Left ventricle myocardium inferior (tissue), 1 donor: ENCODE data around the gene ZNF654. TPM values are rescaled to one million over a fixed set of nuclear protein-coding genes. Genes with fewer than 3 reads are reported as not detected.
"Not testable (repeated sequence)": the region's sequence is repeated elsewhere in the genome, so short reads cannot be mapped to it uniquely, and the experiment has no call there.

ENCODE experiments used
- DNase-seq: peaks from one replicate; pipeline ENCODE4 v3.0.0-alpha.2; 2020
- H3K27ac ChIP-seq: fragments of 200-600 bp; replicated peaks from 2 replicates; pipeline ENCODE4 v1.8.0; 2021
- H3K27me3 ChIP-seq: fragments of 200-600 bp; 2 replicates; pipeline ENCODE4 v1.8.0; 2021; ENCODE audit warnings: low read depth
- H3K36me3 ChIP-seq: fragments of 200-600 bp; 2 replicates; pipeline ENCODE4 v1.8.0; 2021
- H3K4me1 ChIP-seq: fragments of 200-600 bp; 2 replicates; pipeline ENCODE4 v1.8.0; 2021
- H3K4me3 ChIP-seq: fragments of 200-600 bp; 2 replicates; pipeline ENCODE4 v1.8.0; 2021; ENCODE audit warnings: mild to moderate bottlenecking, moderate library complexity
- H3K9me3 ChIP-seq: fragments of 200-600 bp; replicated peaks from 2 replicates; pipeline ENCODE4 v1.8.0; 2021
- CTCF ChIP-seq: fragments of 200-600 bp; IDR thresholded peaks from 2 replicates; pipeline ENCODE4 v1.8.0; 2021; ENCODE audit warnings: antibody characterized with exemption, mild to moderate bottlenecking, borderline replicate concordance
- intact Hi-C: fragments of 100-400 bp; cut with micrococcal nuclease; formaldehyde crosslinking; loops from one replicate; pipeline ENCODE4 v1.11.0; 2022
- total RNA-seq: library from RNA; stranded (reverse); fragmentation: NEBNext Ultra II Directional; extraction: Animal tissue kit (Norgen Biotek cat#: 25700); gene quantifications from one replicate; pipeline ENCODE4 v1.2.1, GENCODE V29; 2021
- donor health status: DM: no; HTN: yes; CAD: no; lungs with severe emphysema.

The ZNF654 gene
- total RNA-seq, 1 donor from 2014 or later, result 9.9 TPM

GRCh38 chr3:88112289-88112688, 53.2 kb downstream of the ZNF654 start:
- Histone ChIP-seq H3K36me3 (peaks cover 6% of the 10 kb centered on the region), H3K4me3 (no peak overlapping the region), H3K4me1 (peaks cover 21% of the 10 kb centered on the region), H3K9me3 (no peaks in the 10 kb centered on the region), H3K27me3 (no peaks in the 10 kb centered on the region), H3K27ac (no peak overlapping the region)
- intact Hi-C loops, result loop anchor here (10.0 kb wide), 1 partner anchor 47 kb away; no protein-coding TSS in a partner anchor
- no peak for DNase-seq
- no peak for TF ChIP-seq CTCF

- H3K27me3 ChIP-seq, result no peaks in the 10 kb centered on the region
- H3K9me3 ChIP-seq, result no peaks in the 10 kb centered on the region
- peak; percentile 84 for TF ChIP-seq CTCF
- intact Hi-C loops, result loop anchor here (10.0 kb wide), 1 partner anchor 49 kb away; no protein-coding TSS in a partner anchor
- H3K4me3 ChIP-seq, result no peak overlapping the region
- peaks cover 18% of the 10 kb centered on the region for H3K4me1 ChIP-seq
- H3K27ac ChIP-seq, result no peak overlapping the region
- peaks cover 6% of the 10 kb centered on the region for H3K36me3 ChIP-seq
- DNase-seq, result no peak
Observed at GRCh38 chr3:88113311-88114162, 54.5 kb downstream of the ZNF654 start.

- peaks cover 13% of the 10 kb centered on the region for H3K4me1 ChIP-seq
- peaks cover 6% of the 10 kb centered on the region for H3K36me3 ChIP-seq
- no peak overlapping the region for H3K4me3 ChIP-seq
- no peaks in the 10 kb centered on the region for H3K9me3 ChIP-seq
- intact Hi-C loops, result loop anchor here (10.0 kb wide), 1 partner anchor 50 kb away; no protein-coding TSS in a partner anchor
- no peak for TF ChIP-seq CTCF
- DNase-seq, result no peak
- H3K27ac ChIP-seq, result no peak overlapping the region
- no peaks in the 10 kb centered on the region for H3K27me3 ChIP-seq
Observed at GRCh38 chr3:88114878-88115549, 56.0 kb downstream of the ZNF654 start.

GRCh38 chr3:88117683-88118082, 58.6 kb downstream of the ZNF654 start:
- Histone ChIP-seq H3K27me3 (no peaks in the 10 kb centered on the region), H3K9me3 (no peaks in the 10 kb centered on the region), H3K27ac (no peak overlapping the region), H3K4me3 (no peak overlapping the region), H3K4me1 (peaks cover 8% of the 10 kb centered on the region), H3K36me3 (peaks cover 6% of the 10 kb centered on the region)
- intact Hi-C loops, result loop anchor here (10.0 kb wide), 1 partner anchor 53 kb away; no protein-coding TSS in a partner anchor
- TF ChIP-seq CTCF, result no peak
- DNase-seq, result no peak

- DNase-seq, H3K9me3 ChIP-seq, H3K36me3 ChIP-seq, H3K4me3 ChIP-seq, H3K27ac ChIP-seq, H3K27me3 ChIP-seq, H3K4me1 ChIP-seq: not testable (repeated sequence)
- intact Hi-C loops, result loop anchor here (10.0 kb wide), 1 partner anchor 54 kb away; no protein-coding TSS in a partner anchor
Observed at GRCh38 chr3:88118603-88119002, 59.5 kb downstream of the ZNF654 start.

GRCh38 chr3:88123526-88123925, 64.5 kb downstream of the ZNF654 start:
- intact Hi-C loops, result no loop called here
- H3K4me3 ChIP-seq, result no peak overlapping the region
- no peaks in the 10 kb centered on the region for H3K9me3 ChIP-seq
- H3K27ac ChIP-seq, result no peak overlapping the region
- DNase-seq, result no peak
- peaks cover 8% of the 10 kb centered on the region for H3K4me1 ChIP-seq
- TF ChIP-seq CTCF, result no peak
- H3K27me3 ChIP-seq, result no peaks in the 10 kb centered on the region
- H3K36me3 ChIP-seq, result no peaks in the 10 kb centered on the region
